K562 (cell line): Measurements from ENCODE around the gene RHD.

Experiments
- ATF1 ChIP-seq, 2 experiments: fragments of 450-650 bp in 1 of 2; IDR thresholded peaks; 2 replicates each; pipeline ENCODE4 v1.6.1; 2016; ENCODE audit warnings: missing compliant biosample characterization in 1 of 2, missing genetic modification characterization in 1 of 2
- ELF1 ChIP-seq: fragments of 200-800 bp; sonication (Bioruptor generic); IDR thresholded peaks from 2 replicates; pipeline ENCODE4 v1.6.1; 2016; ENCODE audit warnings: missing genetic modification characterization, missing compliant biosample characterization
- EZH2 ChIP-seq: IDR thresholded peaks from 2 replicates; pipeline ENCODE4 v1.6.1; 2012; ENCODE audit warnings: low read depth, mild to moderate bottlenecking, inconsistent platforms, low read length, borderline replicate concordance
- NR3C1 ChIP-seq: sonication (generic); formaldehyde crosslinking; IDR thresholded peaks from 2 replicates; pipeline ENCODE4 v1.8.1; 2022; ENCODE audit warnings: missing genetic modification reagents
- RB1 ChIP-seq: fragments of 450-650 bp; IDR thresholded peaks from 2 replicates; pipeline ENCODE4 v1.6.1; 2017; ENCODE audit warnings: low read depth, mild to moderate bottlenecking
- RCOR1 ChIP-seq, 2 experiments: IDR thresholded peaks; 2 replicates each; pipeline ENCODE4 v1.6.1; 2012; ENCODE audit warnings: low read depth in 2 of 2, low read length in 2 of 2, borderline replicate concordance in 1 of 2, improper control_type of control experiment in 1 of 2
- SMC3 ChIP-seq: conservative IDR thresholded peaks from 2 replicates; pipeline ENCODE4 v1.6.1; 2011; ENCODE audit warnings: low read depth, low read length, improper control_type of control experiment; ENCODE audit not compliant: insufficient read depth
- YY1 ChIP-seq, 3 experiments: IDR thresholded peaks; 2 replicates each; pipeline ENCODE4 v1.6.1; 2011; ENCODE audit warnings: low read length in 2 of 3, mild to moderate bottlenecking in 2 of 3, moderate library complexity in 2 of 3, borderline replicate concordance in 1 of 3, control low read depth in 1 of 3, low read depth in 1 of 3; ENCODE audit not compliant: insufficient read depth in 3 of 3, insufficient replicate concordance in 2 of 3, control insufficient read depth in 1 of 3, insufficient read length in 1 of 3; ENCODE audit errors: extremely low read depth in 1 of 3
- ZNF175 ChIP-seq: fragments of 200-800 bp; sonication (Bioruptor generic); IDR thresholded peaks from 2 replicates; pipeline ENCODE4 v1.6.1; 2016; ENCODE audit warnings: low read depth, mild to moderate bottlenecking, missing genetic modification characterization, missing compliant biosample characterization
- ZZZ3 ChIP-seq: fragments of 450-650 bp; IDR thresholded peaks from 2 replicates; pipeline ENCODE4 v1.6.1; 2016; ENCODE audit warnings: antibody characterized with exemption, mild to moderate bottlenecking, moderate library complexity
- TF ChIP-seq, protein P1 (sequence below): sonication (generic); IDR thresholded peaks from 2 replicates; pipeline ENCODE4 v1.6.1; 2016
- TF ChIP-seq, protein P2 (sequence below), 3 experiments: IDR thresholded peaks in 2 of 3; conservative IDR thresholded peaks in 1 of 3; 2 replicates each; pipeline ENCODE4 v1.5.1; 2011 to 2012; ENCODE audit warnings: low read length in 3 of 3, mild to moderate bottlenecking in 3 of 3, control low read depth in 2 of 3, improper control_type of control experiment in 1 of 3, inconsistent platforms in 1 of 3, low read depth in 1 of 3, mixed read lengths in 1 of 3, moderate library complexity in 1 of 3; ENCODE audit not compliant: insufficient read depth in 2 of 3
- TF ChIP-seq, protein P3 (sequence below): sonication (generic); formaldehyde crosslinking; IDR thresholded peaks from 2 replicates; pipeline ENCODE4 v1.8.1; 2023; ENCODE audit warnings: mild to moderate bottlenecking, missing genetic modification reagents

DNA sequence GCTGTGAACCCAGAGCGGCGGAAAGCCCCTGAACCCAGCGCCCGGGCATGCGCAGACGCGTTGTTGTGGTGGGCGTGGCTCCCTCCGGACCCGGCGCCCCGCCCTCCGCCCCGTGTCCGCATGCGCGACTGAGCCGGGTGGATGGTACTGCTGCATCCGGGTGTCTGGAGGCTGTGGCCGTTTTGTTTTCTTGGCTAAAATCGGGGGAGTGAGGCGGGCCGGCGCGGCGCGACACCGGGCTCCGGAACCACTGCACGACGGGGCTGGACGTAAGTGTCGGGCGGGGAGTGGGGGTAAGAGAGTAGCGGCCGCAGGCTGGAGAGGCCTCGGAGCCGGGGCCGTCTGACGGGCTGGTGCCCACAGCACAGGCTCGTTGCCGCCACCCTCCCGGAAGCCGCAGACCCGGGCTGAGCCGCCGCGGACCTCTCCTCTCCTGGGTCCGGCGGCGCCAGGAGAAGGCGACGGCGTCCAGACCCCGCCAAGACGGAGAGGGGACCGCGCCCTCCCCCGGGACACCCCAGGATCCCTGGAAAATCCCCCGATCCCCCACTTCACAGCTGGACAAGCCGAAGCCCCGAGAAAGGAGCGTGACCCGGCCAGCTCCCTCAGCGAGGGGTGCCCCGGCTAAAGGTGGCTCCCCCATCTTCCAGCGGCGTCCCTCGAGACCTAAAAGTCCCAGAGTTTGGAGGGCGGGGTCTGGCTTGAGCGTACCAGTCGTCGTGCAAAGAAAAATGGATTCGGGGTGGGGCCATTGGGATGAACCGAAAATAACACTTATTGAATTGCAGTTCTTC is 66.1 kb downstream of the RHD start, which contains the start of gene TMEM50A:
- TF ChIP-seq, protein P1, sequence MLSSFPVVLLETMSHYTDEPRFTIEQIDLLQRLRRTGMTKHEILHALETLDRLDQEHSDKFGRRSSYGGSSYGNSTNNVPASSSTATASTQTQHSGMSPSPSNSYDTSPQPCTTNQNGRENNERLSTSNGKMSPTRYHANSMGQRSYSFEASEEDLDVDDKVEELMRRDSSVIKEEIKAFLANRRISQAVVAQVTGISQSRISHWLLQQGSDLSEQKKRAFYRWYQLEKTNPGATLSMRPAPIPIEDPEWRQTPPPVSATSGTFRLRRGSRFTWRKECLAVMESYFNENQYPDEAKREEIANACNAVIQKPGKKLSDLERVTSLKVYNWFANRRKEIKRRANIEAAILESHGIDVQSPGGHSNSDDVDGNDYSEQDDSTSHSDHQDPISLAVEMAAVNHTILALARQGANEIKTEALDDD: no peak
- peak; percentile 69 for TF ChIP-seq ELF1
- TF ChIP-seq, protein P2, sequence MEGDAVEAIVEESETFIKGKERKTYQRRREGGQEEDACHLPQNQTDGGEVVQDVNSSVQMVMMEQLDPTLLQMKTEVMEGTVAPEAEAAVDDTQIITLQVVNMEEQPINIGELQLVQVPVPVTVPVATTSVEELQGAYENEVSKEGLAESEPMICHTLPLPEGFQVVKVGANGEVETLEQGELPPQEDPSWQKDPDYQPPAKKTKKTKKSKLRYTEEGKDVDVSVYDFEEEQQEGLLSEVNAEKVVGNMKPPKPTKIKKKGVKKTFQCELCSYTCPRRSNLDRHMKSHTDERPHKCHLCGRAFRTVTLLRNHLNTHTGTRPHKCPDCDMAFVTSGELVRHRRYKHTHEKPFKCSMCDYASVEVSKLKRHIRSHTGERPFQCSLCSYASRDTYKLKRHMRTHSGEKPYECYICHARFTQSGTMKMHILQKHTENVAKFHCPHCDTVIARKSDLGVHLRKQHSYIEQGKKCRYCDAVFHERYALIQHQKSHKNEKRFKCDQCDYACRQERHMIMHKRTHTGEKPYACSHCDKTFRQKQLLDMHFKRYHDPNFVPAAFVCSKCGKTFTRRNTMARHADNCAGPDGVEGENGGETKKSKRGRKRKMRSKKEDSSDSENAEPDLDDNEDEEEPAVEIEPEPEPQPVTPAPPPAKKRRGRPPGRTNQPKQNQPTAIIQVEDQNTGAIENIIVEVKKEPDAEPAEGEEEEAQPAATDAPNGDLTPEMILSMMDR (IDR thresholded peaks at IDR 0.05 in 2 of 3, conservative IDR thresholded peaks at IDR 0.05 in 1 of 3; ENCODE audit: insufficient read depth in 2 of 3, low read depth in 1 of 3, low read length in 3 of 3): no peak
- peak in 2 of 3 experiments; percentile 7 to 74 for TF ChIP-seq YY1 (IDR thresholded peaks at IDR 0.05; ENCODE audit: borderline replicate concordance in 1 of 3, control insufficient read depth in 1 of 3, extremely low read depth in 1 of 3, insufficient read depth in 3 of 3, insufficient read length in 1 of 3, insufficient replicate concordance in 2 of 3, low read depth in 1 of 3, low read length in 2 of 3)
- no peak for TF ChIP-seq ZZZ3
- no peak; a peak in 1 of 4 replicates for TF ChIP-seq RCOR1 (IDR thresholded peaks at IDR 0.05; ENCODE audit: borderline replicate concordance in 1 of 2, low read depth in 2 of 2, low read length in 2 of 2)
- TF ChIP-seq, protein P3, sequence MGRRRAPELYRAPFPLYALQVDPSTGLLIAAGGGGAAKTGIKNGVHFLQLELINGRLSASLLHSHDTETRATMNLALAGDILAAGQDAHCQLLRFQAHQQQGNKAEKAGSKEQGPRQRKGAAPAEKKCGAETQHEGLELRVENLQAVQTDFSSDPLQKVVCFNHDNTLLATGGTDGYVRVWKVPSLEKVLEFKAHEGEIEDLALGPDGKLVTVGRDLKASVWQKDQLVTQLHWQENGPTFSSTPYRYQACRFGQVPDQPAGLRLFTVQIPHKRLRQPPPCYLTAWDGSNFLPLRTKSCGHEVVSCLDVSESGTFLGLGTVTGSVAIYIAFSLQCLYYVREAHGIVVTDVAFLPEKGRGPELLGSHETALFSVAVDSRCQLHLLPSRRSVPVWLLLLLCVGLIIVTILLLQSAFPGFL (CRISPR knock-in tag): no peak
- TF ChIP-seq EZH2: no peak
- no peak for TF ChIP-seq SMC3
- TF ChIP-seq NR3C1: no peak
- no peak for TF ChIP-seq ATF1 (CRISPR knock-in tag; IDR thresholded peaks at IDR 0.05)
- TF ChIP-seq ATF1 (tag; IDR thresholded peaks at IDR 0.05): peak; percentile 65
- TF ChIP-seq ZNF175 (CRISPR knock-in tag): no peak
- peak; percentile 69; the same call in 1 of the 2 replicates for TF ChIP-seq RB1
